ENCODE data around the gene CENPX.
A peak's percentile ranks its signal among the peaks of the same experiment; 100 is the strongest.

Gene CENPX

DNA sequence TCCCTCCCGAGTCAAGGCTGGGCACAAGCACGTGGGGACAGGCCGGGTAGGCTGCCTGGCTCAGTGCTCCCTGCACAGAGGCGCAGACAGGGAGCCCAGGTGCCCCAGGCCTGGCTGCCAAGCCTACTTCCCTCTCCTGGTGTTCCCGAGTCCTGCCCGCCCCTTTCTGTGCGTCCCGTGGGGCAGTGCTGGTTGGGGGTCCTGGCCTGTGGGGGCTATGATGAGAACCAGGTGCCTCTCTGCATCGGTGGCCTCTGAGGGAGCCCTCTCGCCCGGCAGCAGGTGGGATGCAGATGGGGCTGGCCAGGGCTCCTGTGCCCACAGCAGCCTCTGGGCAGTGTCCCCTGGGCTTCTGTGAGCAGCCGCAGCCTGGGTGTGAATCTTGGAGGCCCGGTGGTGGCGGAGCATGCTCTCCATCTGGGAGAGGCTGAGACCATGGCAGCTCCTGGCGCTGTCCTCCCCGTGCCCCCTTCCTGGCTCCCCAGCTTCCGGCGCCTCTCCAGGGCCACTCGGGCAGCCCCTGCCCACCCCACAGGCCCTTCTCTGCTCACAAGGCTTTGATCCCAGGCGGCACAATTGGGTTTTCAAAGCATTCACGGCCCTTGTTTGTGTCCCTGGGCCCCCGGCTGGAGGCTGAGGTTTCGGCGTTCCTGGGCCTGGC, 7.2 kb downstream of the CENPX start:
- Histone ChIP-seq H3K9me3 (ENCODE audit: low read depth, low read length) (no peaks in the 10 kb centered on the region), H3K9ac (ENCODE audit: insufficient read length) (peak overlapping the region; percentile 50), H3K27ac (peak overlapping the region; percentile 63), H3K36me3 (ENCODE audit: insufficient read depth, low read length) (no peaks in the 10 kb centered on the region), H3K4me3 (no peak overlapping the region)
- TF ChIP-seq FOXP2 (optimal IDR thresholded peaks at IDR 0.05; ENCODE audit: control extremely low read depth, extremely low read length, insufficient read depth) (no peak), POLR2AphosphoS5 (IDR thresholded peaks at IDR 0.05; ENCODE audit: borderline replicate concordance, low read depth, low read length) (no peak), EZH2 (IDR thresholded peaks at IDR 0.05) (no peak)
- no peak for DNase-seq (ENCODE audit: low read depth, low spot score)

DNA sequence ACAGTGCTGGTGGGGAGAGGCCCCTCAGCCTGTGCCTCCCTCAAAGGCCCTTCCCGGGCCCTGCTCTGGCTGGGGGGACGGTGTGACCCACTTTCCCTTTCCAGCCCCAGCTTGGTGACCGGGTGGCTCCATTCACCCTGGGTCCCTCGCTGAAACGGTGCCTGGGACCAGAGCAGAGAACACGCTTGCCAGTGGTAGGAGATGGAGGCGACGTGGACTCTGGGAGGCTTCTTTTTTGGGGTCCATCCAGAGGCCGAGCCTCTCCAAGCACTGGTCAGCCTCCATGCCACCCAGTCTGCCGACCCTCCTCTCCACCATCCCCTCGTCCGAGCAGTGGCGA, 7.7 kb downstream of the CENPX start:
- peak overlapping the region; percentile 50 for H3K9ac ChIP-seq (ENCODE audit: insufficient read length)
- DNase-seq (ENCODE audit: low read depth, low spot score), result no peak
- H3K4me3 ChIP-seq, result peak overlapping the region; percentile 54
- no peaks in the 10 kb centered on the region for H3K9me3 ChIP-seq (ENCODE audit: low read depth, low read length)
- TF ChIP-seq EZH2 (IDR thresholded peaks at IDR 0.05) (no peak), FOXP2 (optimal IDR thresholded peaks at IDR 0.05; ENCODE audit: control extremely low read depth, extremely low read length, insufficient read depth) (no peak), POLR2AphosphoS5 (IDR thresholded peaks at IDR 0.05; ENCODE audit: borderline replicate concordance, low read depth, low read length) (no peak)
- H3K36me3 ChIP-seq (ENCODE audit: insufficient read depth, low read length), result no peaks in the 10 kb centered on the region
- H3K27ac ChIP-seq, result peak overlapping the region; percentile 63

DNA sequence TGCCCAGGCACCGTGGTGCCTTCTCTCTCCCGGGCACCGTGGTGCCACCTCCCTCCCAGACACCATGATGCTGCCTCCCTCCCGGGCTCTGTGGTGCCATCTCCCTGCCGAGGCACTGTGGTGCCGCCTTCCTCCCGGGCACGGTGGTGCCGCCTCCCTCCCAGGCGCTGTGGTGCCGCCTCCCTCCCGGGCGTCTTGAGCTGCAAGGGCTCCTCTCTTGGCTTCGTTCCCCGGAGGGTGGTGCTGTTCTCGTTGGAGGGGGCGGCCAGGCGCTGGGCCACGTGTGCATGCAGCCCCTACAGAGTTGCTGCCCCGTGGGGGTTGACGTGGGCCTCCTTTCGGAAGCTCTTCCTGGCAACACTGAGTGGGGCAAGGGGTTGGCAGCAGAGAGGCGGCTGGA, 8.2 kb downstream of the CENPX start:
- no peak for DNase-seq (ENCODE audit: low read depth, low spot score)
- TF ChIP-seq FOXP2 (optimal IDR thresholded peaks at IDR 0.05; ENCODE audit: control extremely low read depth, extremely low read length, insufficient read depth) (peak; percentile 73), EZH2 (IDR thresholded peaks at IDR 0.05) (no peak)
- Histone ChIP-seq H3K4me3 (peak overlapping the region; percentile 54), H3K36me3 (ENCODE audit: insufficient read depth, low read length) (no peaks in the 10 kb centered on the region), H3K27ac (peak overlapping the region; percentile 77), H3K9ac (ENCODE audit: insufficient read length) (peak overlapping the region; percentile 50), H3K9me3 (ENCODE audit: low read depth, low read length) (no peaks in the 10 kb centered on the region)

DNA sequence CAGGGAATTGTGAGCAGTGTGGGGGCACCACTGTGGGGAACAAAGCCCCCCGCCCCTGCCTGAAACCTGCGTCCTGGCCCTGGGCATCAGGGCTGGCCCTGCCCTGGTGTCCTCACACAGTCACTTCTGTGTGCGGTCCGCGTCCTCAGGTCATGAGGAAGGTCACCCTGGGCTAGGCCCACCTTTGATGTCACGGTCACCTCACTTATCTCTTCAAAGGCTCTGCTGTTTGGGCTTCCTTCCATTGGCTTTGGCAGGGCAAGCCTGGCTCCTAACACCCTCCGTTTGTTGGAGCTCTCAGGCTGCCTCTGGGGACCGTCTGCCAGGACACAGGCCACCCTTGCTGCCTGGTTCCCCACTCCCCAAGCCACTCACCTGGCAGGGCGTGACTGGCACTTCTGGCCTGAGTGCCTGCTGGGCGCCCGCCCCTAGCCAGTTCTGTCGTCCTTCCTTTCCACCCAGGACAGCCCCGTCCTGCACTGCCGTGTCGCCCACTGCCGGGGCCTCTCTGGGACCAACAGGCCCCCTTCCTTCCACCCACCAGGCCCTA, 8.8 kb downstream of the CENPX start:
- Histone ChIP-seq H3K27ac (peak overlapping the region; percentile 77), H3K4me3 (peak overlapping the region; percentile 54), H3K9me3 (ENCODE audit: low read depth, low read length) (no peaks in the 10 kb centered on the region), H3K9ac (ENCODE audit: insufficient read length) (peak overlapping the region; percentile 47), H3K36me3 (ENCODE audit: insufficient read depth, low read length) (no peaks in the 10 kb centered on the region)
- TF ChIP-seq FOXP2 (optimal IDR thresholded peaks at IDR 0.05; ENCODE audit: control extremely low read depth, extremely low read length, insufficient read depth) (no peak), EZH2 (IDR thresholded peaks at IDR 0.05) (no peak), POLR2AphosphoS5 (IDR thresholded peaks at IDR 0.05; ENCODE audit: borderline replicate concordance, low read depth, low read length) (no peak)
- DNase-seq (ENCODE audit: low read depth, low spot score), result no peak

DNA sequence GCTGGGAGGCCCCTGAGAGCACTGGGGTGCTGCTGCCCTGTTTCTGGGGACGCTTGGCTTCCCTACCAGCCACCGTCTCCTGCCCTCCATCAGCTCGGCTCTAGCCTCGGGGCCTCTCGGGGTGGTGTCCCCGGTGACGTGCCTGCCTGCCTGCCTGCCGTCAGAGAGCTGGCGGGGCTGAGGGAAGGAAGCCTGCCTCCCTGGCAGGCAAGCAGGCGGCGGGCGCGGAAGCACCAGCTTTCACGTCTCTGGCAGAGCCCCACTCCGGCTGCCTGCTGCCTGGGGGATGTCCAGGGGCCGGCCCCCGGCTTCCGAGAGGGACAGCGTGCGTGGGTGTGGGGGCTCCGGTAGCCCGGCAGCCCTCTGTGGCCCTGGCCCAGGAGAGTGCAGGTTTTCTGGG, 9.3 kb downstream of the CENPX start:
- H3K27ac ChIP-seq, result peak overlapping the region; percentile 77
- TF ChIP-seq FOXP2 (optimal IDR thresholded peaks at IDR 0.05; ENCODE audit: control extremely low read depth, extremely low read length, insufficient read depth), result no peak
- TF ChIP-seq EZH2 (IDR thresholded peaks at IDR 0.05), result no peak
- TF ChIP-seq POLR2AphosphoS5 (IDR thresholded peaks at IDR 0.05; ENCODE audit: borderline replicate concordance, low read depth, low read length), result no peak
- no peaks in the 10 kb centered on the region for H3K9me3 ChIP-seq (ENCODE audit: low read depth, low read length)
- H3K9ac ChIP-seq (ENCODE audit: insufficient read length), result peak overlapping the region; percentile 53
- DNase-seq (ENCODE audit: low read depth, low spot score), result no peak
- no peaks in the 10 kb centered on the region for H3K36me3 ChIP-seq (ENCODE audit: insufficient read depth, low read length)
- no peak overlapping the region for H3K4me3 ChIP-seq

DNA sequence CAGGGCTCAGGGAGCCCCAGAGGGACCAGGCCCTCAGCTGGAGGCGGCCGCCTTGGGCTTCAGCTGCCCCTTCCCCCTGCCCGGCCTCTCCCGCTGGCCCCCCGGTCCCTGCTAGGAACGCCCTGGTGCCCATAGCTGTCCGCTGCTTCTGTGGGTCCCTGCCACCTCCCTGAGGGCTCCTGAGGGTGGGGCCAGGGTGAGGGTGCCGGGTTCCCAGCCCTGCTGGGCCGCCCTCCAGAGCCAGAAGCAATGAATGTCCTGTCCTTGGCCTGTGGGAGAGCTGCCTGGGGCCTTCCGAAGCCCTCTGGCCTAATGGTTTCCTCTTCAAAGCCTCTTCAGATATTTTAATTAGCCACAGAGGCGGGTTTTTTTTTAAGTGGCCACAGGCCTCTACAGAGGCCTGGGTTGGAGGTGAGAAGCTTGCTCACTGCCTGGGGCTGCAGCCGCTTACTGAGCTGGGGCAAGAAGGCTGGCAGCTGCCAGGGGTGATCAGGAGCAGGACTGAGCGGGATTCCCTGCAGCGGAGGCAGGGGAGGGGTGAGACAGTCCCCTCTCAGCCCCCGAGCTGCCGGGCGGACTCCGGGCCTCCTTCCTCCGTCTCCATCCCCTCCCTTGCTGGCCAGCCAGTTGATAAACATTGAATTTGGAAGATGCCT, 9.9 kb downstream of the CENPX start:
- H3K9me3 ChIP-seq (ENCODE audit: low read depth, low read length), result no peaks in the 10 kb centered on the region
- DNase-seq (ENCODE audit: low read depth, low spot score), result no peak
- TF ChIP-seq POLR2AphosphoS5 (IDR thresholded peaks at IDR 0.05; ENCODE audit: borderline replicate concordance, low read depth, low read length) (no peak), EZH2 (IDR thresholded peaks at IDR 0.05) (no peak), FOXP2 (optimal IDR thresholded peaks at IDR 0.05; ENCODE audit: control extremely low read depth, extremely low read length, insufficient read depth) (no peak)
- H3K36me3 ChIP-seq (ENCODE audit: insufficient read depth, low read length), result no peaks in the 10 kb centered on the region
- H3K27ac ChIP-seq, result peak overlapping the region; percentile 77
- H3K4me3 ChIP-seq, result no peak overlapping the region
- H3K9ac ChIP-seq (ENCODE audit: insufficient read length), result peak overlapping the region; percentile 53

DNA sequence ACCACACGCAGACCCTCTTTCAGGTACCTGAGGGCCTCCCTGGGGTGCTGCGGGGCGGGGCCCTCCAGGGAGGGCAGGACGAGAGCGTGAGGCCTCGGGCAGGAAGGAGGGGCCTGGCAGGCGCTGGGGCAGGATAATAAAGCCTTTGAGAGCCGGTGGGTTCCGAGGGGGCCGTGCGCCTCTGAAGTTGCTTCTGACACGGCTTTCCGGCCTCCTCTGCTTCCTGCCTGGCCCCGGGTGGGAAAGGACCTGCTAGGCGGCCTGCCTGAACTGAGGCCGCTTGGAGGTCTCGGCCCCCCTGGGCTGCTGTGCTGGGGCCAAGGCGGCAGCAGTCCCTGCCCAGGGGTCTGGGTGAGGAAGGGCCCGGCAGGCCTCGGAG, 10.4 kb downstream of the CENPX start:
- Histone ChIP-seq H3K4me3 (no peak overlapping the region), H3K27ac (peak overlapping the region; percentile 77), H3K9ac (ENCODE audit: insufficient read length) (no peak overlapping the region), H3K9me3 (ENCODE audit: low read depth, low read length) (no peaks in the 10 kb centered on the region), H3K36me3 (ENCODE audit: insufficient read depth, low read length) (no peaks in the 10 kb centered on the region)
- DNase-seq (ENCODE audit: low read depth, low spot score), result no peak
- no peak for TF ChIP-seq FOXP2 (optimal IDR thresholded peaks at IDR 0.05; ENCODE audit: control extremely low read depth, extremely low read length, insufficient read depth)
- no peak for TF ChIP-seq EZH2 (IDR thresholded peaks at IDR 0.05)
- no peak for TF ChIP-seq POLR2AphosphoS5 (IDR thresholded peaks at IDR 0.05; ENCODE audit: borderline replicate concordance, low read depth, low read length)

DNA sequence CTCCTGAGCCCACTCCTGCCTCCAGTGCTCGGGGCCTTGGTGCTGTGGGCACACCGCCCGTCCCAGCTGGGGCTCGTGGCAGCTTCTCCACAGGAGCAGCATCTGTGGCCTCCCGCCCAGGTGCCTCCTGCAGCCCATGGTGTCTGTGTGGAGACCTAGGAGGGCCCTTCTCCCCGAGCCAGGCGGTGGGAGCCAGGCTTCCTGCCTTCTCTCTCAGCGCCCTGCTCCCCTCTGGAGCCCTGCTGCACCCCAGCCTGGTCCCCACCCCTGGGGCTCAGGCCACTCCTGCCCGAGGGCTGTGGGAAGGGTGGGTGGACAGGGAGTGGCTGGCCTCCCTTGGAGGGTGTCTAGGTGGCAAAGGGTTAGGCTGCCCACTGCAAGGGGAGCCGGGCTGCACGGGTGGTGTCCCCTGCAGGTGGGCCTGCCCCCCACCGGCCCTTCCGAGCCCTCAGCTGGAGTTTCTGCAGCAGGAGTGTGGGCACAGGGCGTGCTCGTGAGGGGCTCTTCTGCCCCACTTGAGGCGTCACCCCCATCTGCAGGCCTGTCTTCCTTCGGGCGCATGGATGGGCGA, 11.0 kb downstream of the CENPX start:
- H3K4me3 ChIP-seq, result no peak overlapping the region
- no peaks in the 10 kb centered on the region for H3K9me3 ChIP-seq (ENCODE audit: low read depth, low read length)
- TF ChIP-seq FOXP2 (optimal IDR thresholded peaks at IDR 0.05; ENCODE audit: control extremely low read depth, extremely low read length, insufficient read depth), result no peak
- no peak for TF ChIP-seq POLR2AphosphoS5 (IDR thresholded peaks at IDR 0.05; ENCODE audit: borderline replicate concordance, low read depth, low read length)
- TF ChIP-seq EZH2 (IDR thresholded peaks at IDR 0.05), result no peak
- H3K36me3 ChIP-seq (ENCODE audit: insufficient read depth, low read length), result no peaks in the 10 kb centered on the region
- H3K9ac ChIP-seq (ENCODE audit: insufficient read length), result no peak overlapping the region
- H3K27ac ChIP-seq, result peak overlapping the region; percentile 77; the same call in 1 of the 2 replicates
- no peak for DNase-seq (ENCODE audit: low read depth, low spot score)
